Right cardiac atrium (tissue), 5 donors: ENCODE measurements around the gene GTPBP1. TPM values are rescaled to one million over a fixed set of nuclear protein-coding genes. Genes with fewer than 3 reads are reported as not detected.

Experiments used
- ATAC-seq, 2 donors: fragments of 200-7000 bp; cut with Tn5 transposase; one replicate each; pipeline versions ENCODE4 v1.8.0 to v1.9.1; 2020; ENCODE audit warnings: moderate library complexity in 2 of 2, mild to moderate bottlenecking in 1 of 2
- DNase-seq, 3 donors: peaks; one replicate each; pipeline ENCODE4 v3.0.0-alpha.2; 2020
- H3K27ac ChIP-seq: one replicate; pipeline ENCODE4 v1.5.1; 2013; ENCODE audit warnings: mild to moderate bottlenecking, low read length, control low read depth, moderate library complexity
- H3K27me3 ChIP-seq: one replicate; pipeline ENCODE4 v1.6.1; 2013; ENCODE audit not compliant: control insufficient read depth, insufficient read depth
- H3K4me1 ChIP-seq: one replicate; pipeline ENCODE4 v1.6.1; 2013; ENCODE audit warnings: low read length; ENCODE audit not compliant: control insufficient read depth, insufficient read depth
- H3K4me3 ChIP-seq: one replicate; pipeline ENCODE4 v1.5.1; 2013; ENCODE audit warnings: low read length, control low read depth
- H3K9me3 ChIP-seq: one replicate; pipeline ENCODE4 v1.6.1; 2013; ENCODE audit warnings: low read length; ENCODE audit not compliant: control insufficient read depth
- WGBS: extraction: QIAGEN DNeasy Blood & Tissue Kit; methylation state at CpG from one replicate; pipeline ENCODE4 v1.1.7; 2013; 5-methylcytosine and 5-hydroxymethylcytosine counted together
- intact Hi-C, 4 donors: fragments of 100-400 bp; cut with DNase I; formaldehyde crosslinking; loops; one replicate each; pipeline versions ENCODE4 v1.11.0 to v1.14.0; 2022 to 2023
- long read RNA-seq, 4 donors: library from polyadenylated mRNA; unstranded; transcript quantifications; one replicate each; pipeline ENCODE4 v2.0.0, GENCODE V29; 2020 to 2021
- polyA plus RNA-seq: library from polyadenylated mRNA; stranded (reverse); fragments of 200-250 nt; gene quantifications from one replicate; pipeline ENCODE4 v1.2.3, GENCODE V29; 2013
- total RNA-seq, 4 donors: library from RNA; stranded (reverse); fragmentation: NEBNext Ultra II Directional; extraction: Animal tissue kit (Norgen Biotek cat#: 25700); gene quantifications; one replicate each; pipeline ENCODE4 v1.2.1, GENCODE V29; 2021
- donor health status: healthy with polysubstance abuse.
- donor health status: DM: no; HTN: yes; CAD: no.
- donor health status: DM: no; HTN: no; CAD: no.
- donor health status: DM: no; HTN: yes; CAD: no; lungs with severe emphysema.
- donor health status: DM: yes; HTN: yes; CAD: no.

The GTPBP1 gene
- total RNA-seq = 10 to 100 TPM; 29.1 to 34.5 (median 30.9) TPM
- 19.1 TPM for polyA plus RNA-seq
- long read RNA-seq, donor 1, full-length matches to known transcripts = 6 of 31 reads
- long read RNA-seq, donor 1, partial matches to known transcripts = 12 of 31 reads
- long read RNA-seq, donor 1, other reads (novel, unspliced or antisense) = 13 of 31 reads
- long read RNA-seq, donor 2, full-length matches to known transcripts = 5 of 14 reads
- long read RNA-seq, donor 2, partial matches to known transcripts = 3 of 14 reads
- long read RNA-seq, donor 2, other reads (novel, unspliced or antisense) = 6 of 14 reads
- long read RNA-seq, donor 3, full-length matches to known transcripts = 17 of 103 reads
- long read RNA-seq, donor 3, partial matches to known transcripts = 54 of 103 reads
- long read RNA-seq, donor 3, other reads (novel, unspliced or antisense) = 32 of 103 reads
- long read RNA-seq, donor 4, full-length matches to known transcripts = 4 of 16 reads
- long read RNA-seq, donor 4, partial matches to known transcripts = 7 of 16 reads
- long read RNA-seq, donor 4, other reads (novel, unspliced or antisense) = 5 of 16 reads

DNA sequence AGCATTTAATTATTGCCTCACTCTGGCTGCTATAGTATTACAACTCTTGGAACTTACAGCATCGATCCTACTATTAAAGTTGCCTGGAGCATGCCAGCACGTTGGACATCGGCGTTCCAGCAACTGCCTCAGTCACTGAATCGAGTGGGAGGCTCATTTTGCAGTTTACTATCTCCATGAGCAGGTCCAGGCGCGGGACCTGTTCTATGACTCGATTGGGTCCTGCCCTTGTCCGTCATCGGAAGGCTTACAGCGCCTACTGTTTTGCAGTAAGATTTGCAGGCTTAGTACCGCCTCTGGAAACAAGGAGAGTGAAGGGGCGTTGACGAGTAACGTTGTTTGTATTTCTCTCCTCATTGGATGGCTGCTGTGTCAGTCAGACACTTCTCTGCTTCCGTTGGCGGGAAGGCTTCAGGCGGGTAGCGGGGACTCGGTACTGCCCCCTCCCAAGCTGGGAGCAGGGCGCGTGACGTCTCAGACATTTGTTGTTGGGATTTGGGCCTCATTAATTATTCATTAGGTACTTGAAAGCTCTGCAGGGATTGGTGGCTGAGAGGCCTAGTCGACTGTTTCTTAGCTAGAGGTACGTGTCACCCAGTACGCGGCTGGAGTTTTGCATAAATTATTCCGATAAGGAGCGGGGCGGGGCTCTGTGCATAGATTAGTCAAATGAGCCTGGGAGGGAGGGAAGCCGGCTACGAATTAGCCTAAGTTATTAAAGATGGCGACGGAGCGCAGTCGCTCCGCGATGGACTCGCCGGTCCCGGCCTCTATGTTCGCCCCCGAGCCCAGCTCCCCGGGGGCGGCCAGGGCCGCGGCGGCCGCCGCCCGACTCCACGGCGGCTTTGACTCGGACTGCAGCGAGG lies at the start of gene GTPBP1:
GTPBP1 (plus strand) TSS at position 710 of the 866 bp plus-strand sequence; CDS start at position 722, 12 bp downstream.
- under 1% methylated on average over 55 of the region's 55 CpGs for WGBS
- peak; percentile 98 to 99 (median 98) for DNase-seq
- H3K27me3 ChIP-seq = no peaks in the 10 kb centered on the region
- peak within 1 kb of the TSS; percentile 71 for H3K4me3 ChIP-seq
- peak within 1 kb of the TSS; percentile 86 for H3K27ac ChIP-seq
- intact Hi-C loops = no loop called here
- peak; percentile 93 to 95 for ATAC-seq
- no peaks in the 10 kb centered on the region for H3K9me3 ChIP-seq
- H3K4me1 ChIP-seq = peaks cover 7% of the 10 kb centered on the region

GRCh38 chr22:38656256-38657044 lies 49.3 kb upstream of the GTPBP1 start, which contains the start of the genes CBY1 and FAM227A:
Gene CBY1, plus strand, starts transcription at chr22:38656638. Its CDS starts 11,417 bp downstream, at chr22:38668055.
Gene FAM227A, minus strand, starts transcription at chr22:38656392. Its CDS starts 6,224 bp downstream, at chr22:38650168.
- peak within 1 kb of the TSS; percentile 83 for H3K4me3 ChIP-seq
- peak; percentile 91 to 95 (median 95) for DNase-seq
- peak; percentile 97 for ATAC-seq
- peak within 1 kb of the TSS; percentile 93 for H3K27ac ChIP-seq
- under 1% methylated on average over 66 of the region's 66 CpGs for WGBS
- H3K9me3 ChIP-seq = no peaks in the 10 kb centered on the region
- intact Hi-C loops = no loop called here
- H3K27me3 ChIP-seq = no peaks in the 10 kb centered on the region
- peaks cover 4% of the 10 kb centered on the region for H3K4me1 ChIP-seq

DNA sequence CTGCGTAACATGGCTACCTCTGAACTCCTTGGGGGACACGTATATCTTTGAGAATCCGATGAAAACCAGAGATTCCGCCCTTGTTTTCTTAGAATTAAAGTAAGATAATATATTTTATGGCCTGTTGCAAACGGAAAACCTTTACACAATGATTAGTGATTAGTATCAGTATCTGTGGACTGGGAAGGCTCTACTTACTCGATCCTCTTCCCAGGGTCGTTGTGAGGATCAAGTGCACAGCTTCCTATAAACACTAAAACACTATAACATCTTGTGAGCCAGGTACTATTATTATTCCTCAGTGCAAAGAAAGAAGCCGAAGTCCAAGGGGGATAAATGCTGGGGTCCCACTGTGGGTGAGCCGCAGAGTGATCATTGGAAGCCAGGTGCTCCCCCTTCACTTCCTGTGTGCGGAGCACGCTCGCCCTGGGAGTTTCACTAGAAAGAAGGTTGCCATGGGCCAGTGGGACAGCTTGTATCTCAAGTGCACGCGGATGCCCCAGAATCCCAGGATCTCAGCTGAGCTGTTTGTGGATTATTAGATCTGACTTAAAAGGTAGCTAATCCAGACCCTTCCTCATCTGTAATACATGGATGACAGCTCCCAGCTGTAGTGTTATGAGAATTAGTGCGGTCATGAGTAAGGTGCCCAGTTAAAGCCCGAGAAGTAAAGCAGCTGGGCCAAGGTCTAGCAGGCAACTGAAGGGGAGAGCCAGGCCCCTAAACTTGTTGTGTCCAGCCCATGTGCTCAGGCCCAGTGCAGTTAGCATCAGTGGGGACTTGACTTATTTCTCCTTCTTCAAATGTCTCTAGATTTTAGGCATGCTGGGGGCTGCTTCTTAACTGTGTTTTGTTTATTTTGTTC lies 48.5 kb upstream of the GTPBP1 start:
- intact Hi-C loops = no loop called here
- peaks cover 4% of the 10 kb centered on the region for H3K4me1 ChIP-seq
- peak overlapping the region; percentile 83 for H3K4me3 ChIP-seq
- no peaks in the 10 kb centered on the region for H3K9me3 ChIP-seq
- no peaks in the 10 kb centered on the region for H3K27me3 ChIP-seq
- DNase-seq = no peak
- no peak for ATAC-seq
- WGBS = 11% methylated on average over 16 of the region's 16 CpGs
- peak overlapping the region; percentile 5 for H3K27ac ChIP-seq

GRCh38 chr22:38674888-38675287 lies 30.9 kb upstream of the GTPBP1 start:
- intact Hi-C loops = no loop called here
- peak in 1 of 2 donors; percentile 23 for ATAC-seq

DNA sequence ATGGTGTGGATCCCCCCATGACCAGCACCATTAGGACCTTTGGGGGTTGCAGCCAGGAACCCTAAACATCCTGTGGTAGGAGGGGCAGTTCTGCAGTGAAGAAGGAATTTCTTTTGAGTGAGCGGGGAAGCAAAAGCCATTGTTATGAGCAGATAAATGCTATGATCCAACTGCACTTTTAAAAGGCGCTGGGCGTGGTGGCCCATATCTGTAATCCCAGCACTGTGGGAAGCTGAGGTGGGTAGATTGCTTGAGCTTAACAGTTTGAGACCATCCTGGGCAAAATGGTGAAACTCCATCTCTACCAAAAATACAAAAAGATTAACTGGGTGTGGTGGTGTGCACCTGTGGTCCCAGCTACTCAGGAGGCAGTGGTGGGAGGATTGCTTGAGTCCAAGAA lies 29.9 kb upstream of the GTPBP1 start:
- Histone ChIP-seq H3K27me3 (no peaks in the 10 kb centered on the region), H3K27ac (no peak overlapping the region), H3K4me1 (no peaks in the 10 kb centered on the region), H3K4me3 (no peak overlapping the region), H3K9me3 (no peaks in the 10 kb centered on the region)
- DNase-seq = no peak
- no peak for ATAC-seq
- 90% methylated on average over 3 of the region's 3 CpGs for WGBS
- intact Hi-C loops = no loop called here

More at GRCh38 chr22:38674888-38675287, 30.9 kb upstream of the GTPBP1 start:
- H3K4me3 ChIP-seq = no peak overlapping the region
- H3K9me3 ChIP-seq = no peaks in the 10 kb centered on the region
- H3K27ac ChIP-seq = no peak overlapping the region
- no peak for DNase-seq
- H3K4me1 ChIP-seq = no peaks in the 10 kb centered on the region
- 66% methylated on average over 5 of the region's 5 CpGs for WGBS
- no peaks in the 10 kb centered on the region for H3K27me3 ChIP-seq

GRCh38 chr22:38681582-38682335 lies 24.0 kb upstream of the GTPBP1 start, which contains the start of gene TOMM22:
Gene TOMM22, plus strand, starts transcription at chr22:38681957. Its CDS starts 22 bp downstream, at chr22:38681979.
- WGBS = under 1% methylated on average over 60 of the region's 60 CpGs
- Histone ChIP-seq H3K4me3 (peak within 1 kb of the TSS; percentile 93), H3K27ac (peak within 1 kb of the TSS; percentile 93), H3K4me1 (no peaks in the 10 kb centered on the region), H3K27me3 (no peaks in the 10 kb centered on the region), H3K9me3 (no peaks in the 10 kb centered on the region)
- ATAC-seq (peak; percentile 99), DNase-seq (peak; percentile 89 to 96 (median 95))
- intact Hi-C loops = no loop called here

DNA sequence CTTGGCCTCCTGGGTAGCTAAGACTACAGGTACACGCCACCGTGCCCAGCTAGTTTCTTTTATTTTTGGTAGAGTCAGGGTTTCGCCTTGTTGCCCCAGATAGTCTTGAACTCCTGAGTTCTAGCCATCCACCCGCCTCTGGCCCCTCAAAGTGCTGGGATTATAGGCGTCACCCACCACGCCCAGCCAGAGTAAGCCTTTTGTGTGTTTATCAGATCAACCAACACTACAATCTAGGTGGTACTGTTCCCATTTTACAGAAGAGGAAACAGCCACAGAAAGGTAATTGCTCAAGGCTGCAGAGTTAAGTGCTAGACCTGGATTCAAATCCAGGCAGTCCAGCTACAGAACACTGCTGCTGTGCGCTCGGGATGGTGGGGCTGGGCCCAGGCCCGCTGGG lies 20.8 kb upstream of the GTPBP1 start:
- Histone ChIP-seq H3K4me3 (no peak overlapping the region), H3K27ac (no peak overlapping the region), H3K4me1 (no peaks in the 10 kb centered on the region), H3K9me3 (no peaks in the 10 kb centered on the region), H3K27me3 (no peaks in the 10 kb centered on the region)
- intact Hi-C loops = no loop called here
- 90% methylated on average over 9 of the region's 9 CpGs for WGBS
- ATAC-seq (no peak), DNase-seq (no peak)

GRCh38 chr22:38685761-38686160 lies 20.0 kb upstream of the GTPBP1 start:
- Histone ChIP-seq H3K27ac (no peak overlapping the region), H3K4me3 (no peak overlapping the region), H3K4me1 (no peaks in the 10 kb centered on the region), H3K27me3 (no peaks in the 10 kb centered on the region), H3K9me3 (no peaks in the 10 kb centered on the region)
- intact Hi-C loops = no loop called here
- ATAC-seq = no peak
- no peak for DNase-seq
- WGBS = 90% methylated on average over 1 of the region's 1 CpG

DNA sequence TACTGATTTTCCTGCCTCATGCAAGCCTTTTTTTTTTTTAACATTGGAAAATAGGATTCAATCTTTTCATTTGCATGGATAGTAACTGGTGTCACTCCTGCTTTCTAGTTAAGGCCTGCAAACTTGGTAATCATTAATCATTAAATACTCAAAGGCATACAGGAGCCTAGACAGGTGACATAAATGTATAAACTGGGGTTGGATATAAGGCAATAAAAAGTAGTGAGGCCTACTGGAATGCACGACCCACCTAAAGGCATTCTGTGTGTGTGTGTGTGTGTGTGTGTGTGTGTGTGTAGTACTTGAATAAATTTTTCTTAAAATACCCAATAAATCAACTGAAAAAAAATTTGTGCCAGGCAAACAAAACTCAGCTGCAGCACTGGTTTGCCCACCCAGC lies 16.1 kb upstream of the GTPBP1 start:
- intact Hi-C loops = no loop called here
- no peak for DNase-seq
- no peak overlapping the region for H3K4me3 ChIP-seq
- H3K9me3 ChIP-seq = no peaks in the 10 kb centered on the region
- 68% methylated on average over 1 of the region's 1 CpG for WGBS
- no peaks in the 10 kb centered on the region for H3K4me1 ChIP-seq
- ATAC-seq = no peak
- H3K27me3 ChIP-seq = no peaks in the 10 kb centered on the region
- H3K27ac ChIP-seq = no peak overlapping the region
